Activated CD4-positive, alpha-beta T cell treated with anti-CD3 and anti-CD28 coated beads, Interleukin-2, Interleukin-6, amounts not matched to agents 100 ng/mL and 50 ng/mL, durations not matched to agents 16 hours and 8 hours (primary cell): Measurements from ENCODE around the gene HVCN1.
A peak's percentile ranks its signal among the peaks of the same experiment; 100 is the strongest.
"Not testable (repeated sequence)": the region's sequence is repeated elsewhere in the genome, so short reads cannot be mapped to it uniquely, and the experiment has no call there.

Experiments
- DNase-seq: peaks from one replicate; pipeline ENCODE4 v3.0.0-alpha.2; 2020

Gene HVCN1

DNA sequence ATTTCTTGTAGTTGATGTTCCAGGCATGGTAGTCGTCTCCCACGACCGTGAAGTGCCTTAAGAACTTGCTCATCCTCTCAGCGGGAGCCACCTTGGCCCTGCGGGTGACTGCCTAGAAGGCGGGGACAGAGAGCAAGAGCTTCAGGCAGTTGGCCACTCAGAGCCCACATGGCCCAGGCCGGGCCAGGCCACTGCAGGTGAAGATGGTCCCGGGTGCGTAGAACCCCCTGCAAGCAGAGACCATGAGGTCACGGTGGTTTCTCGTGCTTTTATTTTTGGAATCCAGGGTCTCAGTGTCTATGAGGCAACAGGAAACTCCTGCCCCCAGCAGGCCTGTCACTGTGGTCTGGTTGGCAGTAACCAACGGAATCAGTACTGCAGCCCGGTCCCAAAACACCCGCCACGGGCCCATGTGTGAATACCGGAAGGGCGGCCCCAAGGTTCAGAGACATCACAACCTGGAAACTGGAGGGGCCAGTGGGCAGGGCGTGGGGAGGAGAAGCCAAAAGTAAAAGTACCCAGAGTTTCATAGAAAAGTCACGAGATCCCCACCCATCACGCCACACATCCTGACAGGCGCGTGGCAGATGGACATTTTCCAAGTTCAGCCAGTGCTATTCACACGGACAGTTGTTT is 27.5 kb downstream of the HVCN1 start:
- peak; percentile 57 for DNase-seq

DNA sequence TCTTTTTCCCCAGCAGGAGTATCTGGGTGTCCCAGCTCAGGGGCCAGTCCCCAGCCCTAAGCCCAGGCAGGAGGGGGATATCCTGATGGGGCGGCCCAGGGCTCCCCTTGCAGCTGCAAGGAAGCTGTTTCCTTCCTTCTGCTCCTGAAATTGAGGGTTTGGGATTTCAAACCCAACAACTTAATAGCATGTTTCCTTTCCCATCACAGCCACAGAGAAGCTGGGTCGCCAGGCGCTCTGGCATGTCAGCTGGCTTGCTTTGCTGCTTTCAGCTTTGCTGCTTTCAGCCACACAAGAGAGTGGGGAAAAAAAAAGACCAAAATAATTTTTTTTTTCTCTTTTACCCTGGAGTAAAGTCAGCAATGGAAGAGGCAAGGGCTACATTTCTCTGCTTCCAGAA is 30.0 kb downstream of the HVCN1 start:
- DNase-seq: no peak

DNA sequence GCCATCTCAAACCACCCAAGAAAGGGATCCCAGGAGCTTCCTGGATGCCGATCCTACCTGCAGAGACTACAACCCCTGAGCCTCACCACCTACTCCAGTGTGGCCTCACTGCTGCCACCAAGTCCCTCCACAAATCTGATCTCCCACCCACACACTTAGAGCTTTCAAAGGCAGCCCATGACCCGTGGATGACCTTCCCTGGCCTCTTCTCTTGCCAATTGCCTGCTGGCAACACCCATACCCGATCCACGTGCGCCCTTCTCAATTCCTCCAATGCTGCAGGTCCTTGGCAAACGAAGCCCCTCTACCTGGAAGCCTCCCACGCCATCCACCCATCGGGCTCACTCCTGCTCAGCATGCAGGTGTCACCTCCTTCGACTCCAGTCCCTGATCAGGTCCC is 30.7 kb downstream of the HVCN1 start:
- no peak for DNase-seq

DNA sequence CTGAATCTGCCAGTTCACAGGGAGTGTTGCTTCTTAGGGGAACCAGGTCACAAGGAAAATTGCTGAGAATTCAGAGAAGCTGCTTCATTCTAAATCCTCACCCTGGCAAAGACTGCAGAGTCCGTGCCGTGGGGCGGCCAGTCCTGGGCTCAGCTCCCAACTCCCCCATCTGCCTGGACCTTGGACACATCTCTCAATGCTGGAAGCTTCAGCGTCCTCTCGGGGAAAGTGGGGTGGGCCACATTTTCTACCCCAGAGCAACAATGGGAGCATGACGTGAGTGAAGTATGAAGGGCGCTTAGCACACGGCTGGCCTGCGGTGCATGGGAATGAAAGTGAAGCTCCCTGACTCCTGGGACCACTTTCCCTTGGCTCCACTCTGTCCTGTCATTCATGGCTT is 31.2 kb downstream of the HVCN1 start:
- no peak for DNase-seq

DNA sequence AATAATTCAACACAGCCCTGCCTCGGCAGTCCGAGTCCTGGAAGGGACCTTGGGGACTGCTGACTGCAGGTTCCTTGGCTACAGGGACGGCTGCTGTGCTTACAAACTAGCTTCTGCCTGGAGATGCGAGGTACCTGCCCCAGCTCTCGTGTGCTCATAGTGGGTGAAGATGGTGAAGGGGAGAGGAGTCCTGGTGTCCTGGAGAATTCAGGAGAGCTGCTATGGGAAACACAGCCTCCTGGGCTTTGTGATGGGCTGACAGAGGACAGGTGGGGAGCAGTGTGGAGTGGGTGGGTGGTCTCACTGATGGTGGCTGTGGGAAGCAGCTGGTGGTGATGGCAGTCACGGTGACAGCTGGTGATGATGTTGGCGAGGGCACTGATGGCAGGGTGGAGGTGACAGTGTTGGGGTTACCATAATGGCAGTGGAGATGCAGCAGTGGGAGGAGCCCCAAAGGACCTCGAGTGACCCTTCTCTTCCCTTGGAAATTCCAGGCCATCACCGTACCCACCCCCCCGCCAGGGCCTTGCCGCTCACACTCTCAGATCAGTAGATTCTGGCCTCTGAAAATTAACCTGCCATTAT is 32.8 kb downstream of the HVCN1 start:
- DNase-seq: no peak

DNA sequence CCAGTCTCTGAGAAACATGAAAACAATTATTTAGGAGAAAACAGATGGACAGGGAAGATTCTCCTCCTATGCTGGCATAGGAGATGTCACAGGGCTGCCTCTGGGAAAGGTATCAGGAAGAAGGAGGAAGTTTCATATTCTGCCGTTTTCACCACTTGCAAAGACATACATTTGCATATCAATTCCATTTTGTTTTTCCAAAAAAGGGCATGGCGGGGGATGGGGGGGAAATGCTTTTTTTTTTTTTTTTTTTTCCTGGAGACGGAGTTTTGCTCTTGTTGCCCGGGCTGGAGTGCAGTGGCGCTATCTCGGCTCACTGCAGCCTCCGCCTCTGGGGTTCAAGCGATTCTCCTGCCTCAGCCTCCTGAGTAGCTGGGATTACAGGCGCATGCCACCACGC is 34.7 kb downstream of the HVCN1 start:
- not testable (repeated sequence) for DNase-seq

DNA sequence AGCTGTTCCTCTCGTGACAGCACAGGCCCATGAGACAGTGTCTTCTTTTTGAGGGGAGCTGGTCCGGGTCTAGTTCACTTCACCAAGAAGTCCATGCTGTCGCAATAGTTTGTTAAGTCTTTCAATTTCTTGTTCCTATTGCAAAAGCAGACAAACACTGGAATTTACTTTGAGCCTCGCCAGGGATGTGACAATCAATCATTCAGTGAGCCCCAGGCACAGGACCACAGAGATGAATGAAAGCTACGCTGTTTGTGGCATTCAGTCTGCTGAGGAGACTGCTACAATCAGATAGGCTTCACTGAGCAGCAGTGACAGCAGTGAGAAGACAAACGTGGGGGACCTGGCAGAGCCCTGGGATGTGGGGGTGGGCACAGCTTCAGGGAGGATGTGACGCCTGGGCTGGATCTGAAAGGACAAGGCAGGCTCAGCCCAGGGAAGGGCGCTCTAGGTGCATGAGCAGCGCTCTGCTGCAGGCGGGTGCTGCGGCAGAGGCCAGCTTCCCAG is 39.5 kb downstream of the HVCN1 start:
- no peak for DNase-seq

DNA sequence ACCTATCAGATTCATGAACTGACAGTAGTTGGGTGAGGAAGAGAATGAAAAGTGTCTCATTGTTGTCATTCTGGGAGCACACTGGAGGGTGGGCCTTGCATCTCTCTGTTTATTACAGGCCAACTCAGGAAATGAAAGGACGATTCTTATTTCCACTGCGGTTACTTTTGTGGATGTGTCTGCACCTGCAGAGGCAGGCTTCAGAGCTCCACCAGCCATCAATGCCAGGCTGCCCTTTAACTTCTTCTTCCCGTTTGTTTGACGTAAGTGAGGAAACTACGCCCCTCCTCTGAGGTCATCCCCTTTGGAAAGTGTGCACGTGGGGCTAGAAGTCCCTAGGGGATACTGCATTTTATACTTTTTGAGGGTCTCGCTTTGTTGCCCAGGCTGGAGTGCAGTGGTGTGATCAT is 41.3 kb downstream of the HVCN1 start:
- peak; percentile 39 for DNase-seq

DNA sequence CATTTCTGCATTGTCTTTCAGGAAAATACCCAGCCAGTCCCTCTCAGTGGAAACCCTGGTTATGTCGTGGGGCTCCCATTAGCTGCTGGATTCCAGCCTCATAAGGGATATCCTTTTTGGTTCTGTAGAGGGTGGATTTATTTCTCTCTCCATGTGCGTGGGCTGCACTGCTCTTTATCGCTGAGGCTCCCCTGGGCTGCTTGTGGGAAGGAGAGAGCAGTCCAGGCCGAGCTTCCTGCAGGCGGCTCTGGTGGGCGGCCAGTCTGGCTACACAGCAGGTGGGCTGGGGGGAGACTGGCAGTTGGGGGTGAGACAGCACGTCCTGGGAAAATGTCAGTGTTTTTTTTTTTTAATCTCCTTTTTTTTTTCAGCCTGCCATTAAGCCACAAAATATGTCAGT is 47.4 kb downstream of the HVCN1 start:
- DNase-seq: no peak

DNA sequence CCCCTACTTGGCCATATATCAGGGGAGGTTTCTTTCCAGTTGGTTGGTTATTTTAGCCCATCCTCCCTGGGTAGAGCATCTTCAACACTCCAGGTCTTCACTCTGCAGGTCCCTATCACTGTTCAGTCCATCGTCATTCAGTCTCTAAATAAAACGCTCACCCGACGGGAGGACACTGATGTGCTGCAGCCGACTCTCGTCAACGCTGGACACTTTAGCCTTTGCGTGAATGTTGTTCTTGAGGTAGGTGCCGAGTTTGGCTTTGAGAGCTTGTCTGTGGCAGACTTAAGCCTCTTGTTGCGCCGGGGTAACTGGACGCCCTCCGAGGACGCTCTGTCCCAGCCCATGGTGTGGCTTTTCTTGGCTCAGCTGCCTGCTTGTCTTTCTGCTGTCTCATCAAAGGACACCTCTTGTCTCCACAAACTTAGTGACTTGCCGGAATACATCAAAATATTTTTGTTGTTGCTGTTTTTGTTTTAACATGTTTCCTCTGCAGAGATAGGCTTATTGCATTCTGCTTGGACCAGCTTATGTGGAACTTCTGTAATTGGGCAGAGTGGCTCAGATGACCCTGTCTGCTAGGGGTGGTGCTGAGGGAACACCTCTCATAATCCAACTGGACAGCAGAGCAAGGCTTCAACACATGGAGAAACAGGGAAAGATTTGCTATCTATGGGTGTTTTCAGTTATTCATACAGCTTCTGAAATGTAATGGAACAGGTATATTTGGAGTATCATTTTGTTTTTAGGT is 48.5 kb downstream of the HVCN1 start:
- no peak for DNase-seq

DNA sequence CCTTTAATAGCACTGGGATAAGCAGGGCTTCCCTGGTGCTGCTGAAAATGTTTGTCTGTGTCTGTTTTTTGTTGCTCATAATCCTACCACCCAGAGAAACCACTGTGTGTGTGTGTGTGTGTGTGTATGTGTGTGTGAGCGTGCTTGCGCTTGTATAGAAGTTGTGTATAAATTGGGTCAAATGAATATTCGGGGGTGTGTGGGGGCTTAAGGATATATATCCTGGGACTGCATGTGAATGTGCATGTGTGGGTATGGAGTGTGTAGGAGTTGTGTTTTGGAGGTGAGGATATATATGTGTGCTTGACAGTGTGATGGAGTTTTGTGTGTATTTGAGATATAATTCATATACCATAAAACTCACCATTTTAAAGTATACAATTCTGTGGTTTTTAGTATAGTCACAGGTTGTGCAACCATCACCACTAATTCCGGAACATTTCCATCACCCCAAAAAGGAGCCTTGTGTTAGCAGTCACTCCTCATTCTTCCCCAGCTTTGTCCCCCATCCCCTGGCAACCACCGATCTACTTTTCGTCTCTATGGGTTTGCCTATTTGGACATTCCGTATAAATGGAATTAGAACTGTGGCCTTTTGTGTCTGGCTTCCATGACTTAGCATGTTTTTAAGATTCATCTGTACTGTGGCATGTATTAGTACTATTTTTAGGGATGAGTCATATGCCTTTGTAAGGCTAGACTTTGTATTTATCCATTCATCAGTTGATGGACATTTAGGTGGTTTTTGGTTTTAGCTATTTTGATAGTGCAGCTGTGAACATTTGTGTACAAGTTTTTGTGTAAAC is 49.4 kb downstream of the HVCN1 start:
- no peak for DNase-seq

DNA sequence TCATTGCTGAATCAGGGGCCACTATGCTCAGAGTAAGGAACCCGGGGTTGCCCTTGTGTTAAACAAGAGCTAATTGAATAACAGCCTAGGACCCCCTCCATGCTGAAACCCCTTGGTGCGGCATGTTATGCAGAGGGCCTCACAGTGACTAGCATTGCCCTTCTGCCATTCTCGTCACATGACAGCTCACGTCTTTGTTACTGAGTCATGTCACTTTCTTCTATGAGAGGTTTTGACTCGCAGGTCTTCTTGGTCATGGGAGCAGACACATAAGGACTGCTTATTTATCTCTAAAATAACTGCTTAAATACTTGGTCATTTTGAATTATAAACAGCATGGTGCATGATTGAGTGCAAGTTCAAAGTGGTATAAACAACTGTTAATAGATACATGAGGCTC is 50.1 kb downstream of the HVCN1 start:
- no peak for DNase-seq

DNA sequence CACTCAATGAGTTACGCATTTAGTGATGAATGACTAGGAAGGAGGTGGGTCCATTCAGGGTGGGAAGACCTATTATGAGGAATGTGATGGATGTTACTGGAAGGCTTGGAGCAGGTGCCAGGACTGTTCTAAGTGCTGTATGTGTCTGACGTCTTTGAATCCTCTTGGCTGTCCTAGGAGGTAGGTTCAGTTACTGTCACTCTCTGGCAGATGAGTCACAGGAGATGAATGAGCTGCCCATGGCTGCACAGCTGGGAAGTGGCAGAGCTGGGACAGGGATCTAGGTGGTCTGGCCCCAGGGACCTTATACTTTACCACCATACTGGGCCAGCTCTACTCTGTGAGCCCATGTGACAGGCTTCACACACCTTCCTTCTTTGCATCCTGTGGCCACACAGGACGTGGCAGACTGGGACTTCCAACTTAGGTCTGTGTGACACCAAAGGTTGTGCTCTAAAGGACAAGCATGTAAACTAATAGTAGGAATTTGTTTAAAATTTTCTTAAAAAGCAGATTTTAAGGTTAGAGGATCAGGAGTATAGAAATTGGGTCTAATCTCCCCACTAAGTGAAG is 51.0 kb downstream of the HVCN1 start:
- DNase-seq: no peak

DNA sequence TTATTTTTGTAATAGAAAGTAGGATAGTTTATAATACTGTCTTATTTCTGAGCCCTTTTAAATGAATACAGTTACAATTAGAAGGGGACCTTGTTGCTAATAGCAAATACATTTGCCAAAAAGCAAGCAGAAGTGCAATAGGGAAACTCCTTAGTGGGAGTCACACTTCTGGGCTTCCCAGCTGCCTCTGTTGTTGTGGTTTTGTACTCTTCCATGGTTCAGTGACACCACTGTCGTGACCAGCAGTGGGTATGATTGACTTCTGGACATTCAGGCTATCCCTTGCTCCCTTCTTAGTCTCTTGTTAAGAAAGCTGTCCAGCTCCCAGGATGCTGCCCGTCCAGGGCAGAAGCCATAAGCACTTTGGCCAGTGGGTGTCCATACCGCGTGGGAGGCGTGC is 52.4 kb downstream of the HVCN1 start:
- DNase-seq: no peak

DNA sequence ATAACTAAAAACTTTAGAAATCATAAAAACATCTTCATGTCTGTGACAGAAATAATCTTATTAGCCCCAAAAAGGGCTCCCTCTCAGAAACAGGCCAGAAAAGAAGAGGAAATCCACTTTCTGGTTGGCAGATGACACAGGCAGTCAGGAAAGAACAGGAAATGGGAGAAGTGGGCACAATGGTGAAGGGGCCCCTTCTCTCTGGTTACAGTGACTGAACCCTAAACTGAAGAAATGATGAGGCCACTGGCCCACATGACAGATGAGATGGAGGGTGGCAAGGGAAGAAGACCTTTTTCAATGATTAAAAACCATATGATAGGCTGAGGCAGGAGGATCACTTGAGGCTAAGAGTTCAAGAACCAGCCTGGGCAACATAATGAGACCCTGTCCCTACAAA is 53.9 kb downstream of the HVCN1 start:
- DNase-seq: peak; percentile 14

DNA sequence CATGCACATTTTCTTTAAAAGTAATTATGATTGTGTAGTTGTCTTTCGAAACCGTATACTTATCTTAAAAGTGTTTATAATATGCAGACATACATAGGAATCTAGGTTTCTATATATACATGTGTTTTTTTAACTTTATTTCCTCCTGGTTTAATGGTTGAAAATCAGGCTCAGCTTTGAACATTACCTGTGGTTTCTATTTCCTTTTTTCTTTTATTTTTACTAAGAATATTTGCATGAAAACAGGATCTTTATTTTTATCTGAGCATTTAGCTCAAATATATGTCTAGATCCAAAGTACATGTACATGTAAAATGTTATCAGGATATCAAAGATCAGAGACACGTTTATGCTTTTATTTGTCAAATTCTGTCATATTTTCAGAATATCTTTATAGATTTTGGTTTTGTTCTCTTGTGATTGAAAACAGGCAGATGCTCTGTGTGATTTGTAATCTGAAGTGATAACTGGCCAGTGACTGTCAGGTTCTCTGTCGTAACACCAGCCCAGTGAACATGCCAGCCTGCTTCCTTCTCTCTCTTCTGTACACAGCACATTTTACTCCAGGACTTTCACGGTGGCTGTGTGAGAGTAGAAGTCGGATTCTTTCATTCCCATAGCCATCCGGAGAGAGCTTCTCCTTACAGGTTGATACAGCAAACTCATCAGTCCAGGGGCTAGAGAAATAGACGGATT is 61.3 kb downstream of the HVCN1 start:
- DNase-seq: no peak

DNA sequence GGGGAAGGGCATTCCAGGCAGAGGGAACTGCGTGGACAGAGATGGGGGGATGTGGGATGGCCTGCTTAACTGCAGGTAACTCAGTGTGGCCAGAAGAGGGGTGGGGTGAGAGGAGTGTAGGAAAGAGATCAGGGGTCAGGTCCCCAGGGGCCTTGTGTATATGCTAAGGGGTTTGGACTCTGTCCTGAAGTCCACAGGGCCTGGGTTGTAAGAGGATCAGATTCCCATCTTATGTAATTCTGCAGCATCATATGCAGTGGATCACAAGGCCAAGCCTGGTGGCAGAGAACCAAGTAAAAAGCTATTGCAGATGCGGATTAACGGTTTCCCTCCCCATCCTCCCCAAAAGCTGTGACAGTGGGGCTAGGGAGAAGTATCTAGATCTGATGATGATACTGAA is 66.3 kb downstream of the HVCN1 start:
- no peak for DNase-seq

DNA sequence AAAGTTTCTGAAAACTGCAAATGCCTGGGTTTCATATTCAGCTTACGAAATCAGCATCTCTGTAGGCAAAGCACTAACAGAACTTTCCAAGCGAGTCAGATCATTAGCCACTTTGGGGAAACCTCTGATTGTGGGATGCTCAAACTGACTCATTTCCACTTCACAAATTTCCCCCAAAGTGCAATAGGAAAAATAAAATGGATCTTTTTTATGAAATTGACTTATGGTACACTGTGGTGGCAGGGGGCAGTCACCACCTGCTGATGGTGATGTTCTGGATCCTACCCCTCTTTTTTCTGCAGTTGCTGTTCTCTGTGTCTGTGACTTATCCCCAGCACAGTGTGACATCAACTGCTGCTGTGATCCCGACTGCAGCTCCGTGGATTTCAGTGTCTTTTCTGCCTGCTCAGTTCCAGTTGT is 69.4 kb downstream of the HVCN1 start:
- DNase-seq: peak; percentile 78

DNA sequence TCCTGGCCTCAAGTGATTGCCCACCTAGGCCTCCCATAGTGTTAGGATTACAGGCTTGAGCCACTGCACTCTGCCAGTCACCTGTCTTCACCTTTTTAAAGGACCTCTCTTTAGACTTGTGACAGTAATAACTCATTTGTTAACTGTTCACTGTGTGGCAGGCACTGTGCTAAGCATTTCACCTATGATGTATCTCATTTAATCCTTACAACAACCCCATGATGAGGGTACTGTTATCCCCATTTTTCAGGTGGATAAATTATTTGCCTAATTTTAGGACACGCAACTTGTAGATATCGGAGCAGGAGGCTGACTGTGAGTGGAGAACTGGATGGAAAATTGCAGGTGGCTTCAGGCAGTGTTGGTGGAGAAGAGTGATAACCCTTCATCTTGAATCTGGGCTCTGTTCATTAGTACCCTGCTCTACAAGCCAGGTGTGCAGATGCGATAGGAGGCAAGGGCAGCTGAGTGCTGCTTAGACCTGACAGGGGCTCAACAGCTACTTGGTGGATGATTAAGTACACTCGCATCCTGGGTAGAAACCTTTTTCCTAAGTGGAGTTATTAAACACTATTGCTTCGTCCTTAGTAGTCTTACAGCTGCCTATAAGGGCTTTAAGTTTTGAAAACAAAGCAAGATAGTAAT is 72.3 kb downstream of the HVCN1 start:
- no peak for DNase-seq

DNA sequence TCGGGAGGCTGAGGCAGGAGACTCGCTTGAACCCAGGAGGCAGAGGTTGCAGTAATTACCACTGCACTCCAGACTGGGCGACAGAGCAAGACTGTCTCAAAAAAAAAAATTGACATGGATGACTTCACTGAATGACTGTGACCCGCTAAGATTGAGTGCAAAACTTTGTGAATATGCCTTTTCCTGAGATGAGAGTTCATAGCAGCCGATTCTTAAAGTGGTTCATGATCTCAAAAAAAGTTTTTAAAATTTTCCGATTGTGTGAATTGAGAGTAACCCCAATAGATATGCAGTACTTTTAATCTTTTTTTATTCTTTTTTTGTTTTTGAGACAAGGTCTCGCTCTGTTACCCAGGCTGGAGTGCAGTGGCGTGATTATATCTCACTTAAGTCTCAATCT is 73.7 kb downstream of the HVCN1 start:
- no peak for DNase-seq

DNA sequence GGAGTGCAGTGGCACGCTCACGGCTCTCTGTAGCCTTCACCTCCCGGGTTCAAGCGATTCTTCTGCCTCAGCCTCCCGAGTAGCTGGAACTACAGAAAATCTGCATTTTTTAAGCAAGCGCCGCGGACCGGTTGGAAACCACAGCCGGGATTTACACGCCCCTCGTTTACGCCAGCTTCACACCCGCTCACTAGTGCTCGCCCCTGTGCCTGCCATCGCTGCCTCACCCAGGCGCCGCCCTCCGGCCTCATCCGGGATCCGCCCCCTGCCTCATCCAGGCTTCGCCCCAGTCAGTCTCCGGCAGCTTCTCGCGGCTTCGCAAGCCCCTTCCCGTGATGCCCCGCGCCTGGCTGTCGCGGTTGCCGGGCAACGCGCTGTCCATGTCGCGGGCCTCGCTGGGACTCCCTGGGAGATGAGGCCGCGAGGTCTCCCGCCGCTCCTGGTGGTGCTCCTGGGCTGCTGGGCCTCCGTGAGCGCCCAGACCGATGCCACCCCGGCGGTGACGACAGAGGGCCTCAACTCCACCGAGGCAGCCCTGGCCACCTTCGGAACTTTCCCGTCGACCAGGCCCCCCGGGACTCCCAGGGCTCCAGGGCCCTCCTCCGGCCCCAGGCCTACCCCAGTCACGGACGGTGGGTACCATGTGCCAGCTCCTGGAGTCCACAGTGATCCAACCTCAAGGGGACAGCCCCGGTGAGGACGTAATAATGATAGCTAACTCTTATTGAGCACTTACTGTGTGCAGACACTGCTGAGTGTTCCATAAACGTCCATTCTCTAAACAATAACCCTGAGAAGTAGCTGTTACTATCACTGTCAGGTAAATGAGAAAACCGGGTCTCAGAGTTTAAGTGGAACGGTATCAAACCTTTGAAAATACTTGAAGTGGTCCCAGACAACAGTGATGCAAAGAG is 74.9 kb downstream of the HVCN1 start, which contains the start of gene TCTN1:
Gene TCTN1 (plus strand): TSS at position 359 of the 914 bp plus-strand sequence. CDS start 54 bp downstream, at position 413.
- peak; percentile 99 for DNase-seq
